Heart right ventricle (tissue), 16 donors: ENCODE results near the gene ADH1C. TPM values are rescaled to one million over a fixed set of nuclear protein-coding genes. Genes with fewer than 3 reads are reported as not detected.
A peak's percentile ranks its signal among the peaks of the same experiment; 100 is the strongest.
"Not testable (repeated sequence)": the region's sequence is repeated elsewhere in the genome, so short reads cannot be mapped to it uniquely, and the experiment has no call there.

Experiments
- ATAC-seq, 8 donors: fragments of 200-7000 bp; cut with Tn5 transposase; one replicate each; pipeline ENCODE4 v1.9.1; 2020; ENCODE audit warnings: mild to moderate bottlenecking in 8 of 8, moderate library complexity in 8 of 8, moderate number of reproducible peaks in 1 of 8
- DNase-seq, 2 donors: peaks; one replicate each; pipeline ENCODE4 v3.0.0-alpha.2; 2020
- H3K27ac ChIP-seq, 10 donors: fragments of 200-600 bp; sonication (generic) in 2 of 10; one replicate each; pipeline versions ENCODE4 v1.5.0 to v1.8.0; 2020 to 2022; ENCODE audit warnings: mild to moderate bottlenecking in 3 of 10
- H3K27me3 ChIP-seq, 7 donors: fragments of 200-600 bp; one replicate each; pipeline ENCODE4 v1.8.0; 2021 to 2022; ENCODE audit warnings: mild to moderate bottlenecking in 2 of 7
- H3K36me3 ChIP-seq, 9 donors: fragments of 200-600 bp; sonication (generic) in 1 of 9; one replicate each; pipeline versions ENCODE4 v1.5.0 to v1.8.0; 2020 to 2022; ENCODE audit warnings: mild to moderate bottlenecking in 2 of 9
- H3K4me1 ChIP-seq, 9 donors: fragments of 200-600 bp; sonication (generic) in 1 of 9; one replicate each; pipeline versions ENCODE4 v1.5.0 to v1.8.0; 2020 to 2022; ENCODE audit warnings: mild to moderate bottlenecking in 4 of 9
- H3K4me3 ChIP-seq, 10 donors: fragments of 200-600 bp; sonication (generic) in 2 of 10; one replicate each; pipeline versions ENCODE4 v1.5.0 to v1.8.0; 2020 to 2022; ENCODE audit warnings: mild to moderate bottlenecking in 7 of 10, moderate library complexity in 2 of 10
- H3K9me3 ChIP-seq, 11 donors: fragments of 200-600 bp in 10 of 11; sonication (generic) in 2 of 11; one replicate each; pipeline versions ENCODE4 v1.5.0 to v1.8.0; 2013 to 2022; ENCODE audit warnings: mild to moderate bottlenecking in 2 of 11, control low read depth in 1 of 11, moderate library complexity in 1 of 11
- CTCF ChIP-seq, 9 donors: fragments of 200-600 bp; sonication (generic) in 2 of 9; IDR thresholded peaks; one replicate each; pipeline versions ENCODE4 v1.5.0 to v1.8.0; 2021 to 2022; ENCODE audit warnings: antibody characterized with exemption in 9 of 9, mild to moderate bottlenecking in 5 of 9, moderate library complexity in 1 of 9
- WGBS, 2 donors: extraction: QIAGEN DNeasy Blood & Tissue Kit; methylation state at CpG; one replicate each; pipeline ENCODE4 v1.1.7; 2013; ENCODE audit warnings: inconsistent platforms in 1 of 2; 5-methylcytosine and 5-hydroxymethylcytosine counted together
- intact Hi-C, 10 donors: fragments of 100-400 bp; cut with DNase I; formaldehyde crosslinking; loops; one replicate each; pipeline versions ENCODE4 v1.11.1 to v1.14.2; 2022
- polyA plus RNA-seq, 2 donors: library from polyadenylated mRNA; stranded (reverse); fragments of 200-250 nt; gene quantifications; one replicate each; pipeline ENCODE4 v1.2.3, GENCODE V29; 2013
- total RNA-seq, 10 donors: library from RNA; stranded (reverse); fragmentation: NEBNext Ultra II Directional in 3 of 10; extraction: Animal tissue kit (Norgen Biotek cat#: 25700) in 3 of 10; gene quantifications; one replicate each; pipeline versions ENCODE4 v1.2.1 to v1.2.4, GENCODE V29; 2021 to 2023
- donor health status: Arrhythmogenic right ventricular cardiomyopathy.
- donor health status: ischemic (EF 13 %, LVEDD 7.1; RV severe dilation, severe dysfunction).
- donor health status: healthy with polysubstance abuse.
- donor health status: DM: no; HTN: yes; CAD: no.
- donor health status: DM: no; HTN: no; CAD: no.
- donor health status: ischemic (EF 25% LVEDD 6.9; RV normal size, moderate dysfunction).
- donor health status: ischemic (EF 25% LVEDD 5.7; RV mildly dilated, moderate dysfunction).
- donor health status: healthy.
- donor health status: DM: yes; HTN: yes; CAD: no.
- donor health status: Ischemic cardiomyopathy.
- donor health status: ischemic (EF 35%, LVEDD 5.7; RV mildly dilated, moderate dysfunction).
- donor health status: nonischemic (EF 11% LVEDD 7.7; RV severe dilation, severe dysfunction).
- donor health status: DM: yes; HTN: yes; CAD: no.
- donor health status: PGD.
- donor health status: ischemic (EF 29% LVEDD 5.4; RV normal size, mild dysfunction).
- donor health status: nonischemic (EF 23%, LVEDD 6.1; RV moderate dilation, normal function).

ADH1C gene
- total and polyA plus RNA-seq, 12 donors, result 0.85 to 8.6 (median 2.1) TPM

- ATAC-seq (no peak), DNase-seq (no peak)
- Histone ChIP-seq H3K4me1 (peaks cover 0 to 15% (median 3%) of the 10 kb centered on the region in 9 donors), H3K27me3 (no peaks in the 10 kb centered on the region), H3K27ac (no peak overlapping the region), H3K4me3 (no peak overlapping the region), H3K36me3 (no peaks in the 10 kb centered on the region), H3K9me3 (peaks cover 0 to 16% (median 2%) of the 10 kb centered on the region in 11 donors)
- intact Hi-C loops, result loop anchor here in 1 of 10 donors (10.0 kb wide), 1 partner anchor 57 kb away; the partner anchor contains the start of gene ADH1B
- TF ChIP-seq CTCF (IDR thresholded peaks at IDR 0.05), result no peak
- 41 to 48% methylated on average over 1 of the region's 1 CpG for WGBS, 2 donors
Observed at GRCh38 chr4:99381588-99382175, 29.1 kb upstream of the ADH1C start.

GRCh38 chr4:99379571-99379970 is 27.0 kb upstream of the ADH1C start:
- Histone ChIP-seq H3K4me1 (peaks cover 0 to 9% (median 3%) of the 10 kb centered on the region in 9 donors), H3K4me3 (no peak overlapping the region), H3K9me3 (peaks cover 0 to 24% (median 2%) of the 10 kb centered on the region in 11 donors), H3K27me3 (no peaks in the 10 kb centered on the region), H3K36me3 (no peaks in the 10 kb centered on the region), H3K27ac (no peak overlapping the region)
- DNase-seq (no peak), ATAC-seq (no peak)
- TF ChIP-seq CTCF (IDR thresholded peaks at IDR 0.05), result no peak
- intact Hi-C loops, result no loop called here

GRCh38 chr4:99378876-99379275 is 26.3 kb upstream of the ADH1C start:
- Histone ChIP-seq H3K4me3 (no peak overlapping the region), H3K36me3 (no peaks in the 10 kb centered on the region), H3K27ac (no peak overlapping the region), H3K9me3 (peaks cover 0 to 24% (median 2%) of the 10 kb centered on the region in 11 donors), H3K4me1 (peaks cover 0 to 9% (median 3%) of the 10 kb centered on the region in 9 donors), H3K27me3 (no peaks in the 10 kb centered on the region)
- ATAC-seq, result no peak
- WGBS, 2 donors, result 89 to 93% methylated on average over 3 of the region's 3 CpGs
- intact Hi-C loops, result no loop called here
- TF ChIP-seq CTCF (IDR thresholded peaks at IDR 0.05), result no peak
- DNase-seq, result no peak

GRCh38 chr4:99377341-99377740 is 24.8 kb upstream of the ADH1C start:
- H3K27me3 ChIP-seq, H3K4me1 ChIP-seq, DNase-seq, ATAC-seq, H3K36me3 ChIP-seq, H3K4me3 ChIP-seq, H3K27ac ChIP-seq, intact Hi-C loops: not testable (repeated sequence)
- TF ChIP-seq CTCF (IDR thresholded peaks at IDR 0.05), result peak in 1 of 9 donors; percentile 20
- H3K9me3 ChIP-seq, result peaks cover 0 to 37% (median 15%) of the 10 kb centered on the region in 11 donors
- 71 to 80% methylated on average over 6 of the region's 6 CpGs for WGBS, 2 donors

GRCh38 chr4:99372464-99372863 is 19.9 kb upstream of the ADH1C start:
- H3K4me1 ChIP-seq, DNase-seq, H3K27me3 ChIP-seq, intact Hi-C loops, H3K27ac ChIP-seq, H3K36me3 ChIP-seq, ATAC-seq, H3K4me3 ChIP-seq: not testable (repeated sequence)
- WGBS, 2 donors, result 92 to 95% methylated on average over 2 of the region's 2 CpGs
- H3K9me3 ChIP-seq, result peaks cover 0 to 30% (median 14%) of the 10 kb centered on the region in 11 donors

GRCh38 chr4:99367817-99368216 is 15.3 kb upstream of the ADH1C start:
- H3K27me3 ChIP-seq, H3K27ac ChIP-seq, H3K4me3 ChIP-seq, DNase-seq, H3K36me3 ChIP-seq, ATAC-seq, intact Hi-C loops, H3K4me1 ChIP-seq: not testable (repeated sequence)
- 59 to 76% methylated on average over 2 of the region's 2 CpGs for WGBS, 2 donors
- peaks cover 0 to 38% (median 7%) of the 10 kb centered on the region in 11 donors for H3K9me3 ChIP-seq
